Measurements from ENCODE around the gene MUC16.

DNA sequence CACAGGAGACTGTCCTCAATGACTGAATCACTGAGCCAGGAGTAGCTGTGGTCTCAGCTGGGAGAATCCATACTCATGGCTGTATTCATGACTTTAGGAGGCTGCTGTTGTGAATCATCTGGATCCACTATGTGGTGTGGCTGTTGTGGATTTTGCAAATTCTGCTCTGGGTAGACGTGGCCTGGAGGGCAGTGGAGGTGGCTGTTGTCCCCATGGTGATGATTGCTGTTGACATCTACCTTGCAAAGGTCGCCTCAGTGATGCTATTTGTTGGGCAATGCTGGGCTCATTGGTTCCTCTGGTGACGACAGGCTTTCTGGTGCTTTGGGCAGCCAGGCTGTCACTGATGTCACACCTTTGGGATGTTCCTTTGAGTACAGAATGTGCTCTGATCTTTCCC, 23.9 kb downstream of the MUC16 start:
- TF ChIP-seq POLR2A (IDR thresholded peaks at IDR 0.05; ENCODE audit: low read depth, low read length): no peak
- TF ChIP-seq POLR2AphosphoS5 (IDR thresholded peaks at IDR 0.05; ENCODE audit: low read depth, low read length): no peak

Data from GM12892 (cell line).